Tibial nerve (tissue), 4 donors: ENCODE data around the gene MRFAP1.

ENCODE experiments used
- EP300 ChIP-seq, 2 donors: sonication (generic); formaldehyde crosslinking; IDR thresholded peaks; one replicate each; pipeline ENCODE4 v1.6.1; 2017; ENCODE audit warnings: antibody characterized with exemption in 2 of 2, mild to moderate bottlenecking in 1 of 2
- POLR2A ChIP-seq, 2 donors: fragments of 450-650 bp; IDR thresholded peaks; one replicate each; pipeline ENCODE4 v1.6.1; 2017; ENCODE audit warnings: antibody characterized with exemption in 2 of 2, mild to moderate bottlenecking in 2 of 2, moderate library complexity in 2 of 2
- TF ChIP-seq, protein P1 (sequence below), 5 experiments: fragments of 200-600 bp in 3 of 5; fragments of 450-650 bp in 2 of 5; sonication (generic) in 3 of 5; IDR thresholded peaks; one replicate each; pipeline ENCODE4 v1.5.1; 2016 to 2019; ENCODE audit warnings: antibody characterized with exemption in 5 of 5, mild to moderate bottlenecking in 3 of 5, moderate library complexity in 2 of 5

DNA sequence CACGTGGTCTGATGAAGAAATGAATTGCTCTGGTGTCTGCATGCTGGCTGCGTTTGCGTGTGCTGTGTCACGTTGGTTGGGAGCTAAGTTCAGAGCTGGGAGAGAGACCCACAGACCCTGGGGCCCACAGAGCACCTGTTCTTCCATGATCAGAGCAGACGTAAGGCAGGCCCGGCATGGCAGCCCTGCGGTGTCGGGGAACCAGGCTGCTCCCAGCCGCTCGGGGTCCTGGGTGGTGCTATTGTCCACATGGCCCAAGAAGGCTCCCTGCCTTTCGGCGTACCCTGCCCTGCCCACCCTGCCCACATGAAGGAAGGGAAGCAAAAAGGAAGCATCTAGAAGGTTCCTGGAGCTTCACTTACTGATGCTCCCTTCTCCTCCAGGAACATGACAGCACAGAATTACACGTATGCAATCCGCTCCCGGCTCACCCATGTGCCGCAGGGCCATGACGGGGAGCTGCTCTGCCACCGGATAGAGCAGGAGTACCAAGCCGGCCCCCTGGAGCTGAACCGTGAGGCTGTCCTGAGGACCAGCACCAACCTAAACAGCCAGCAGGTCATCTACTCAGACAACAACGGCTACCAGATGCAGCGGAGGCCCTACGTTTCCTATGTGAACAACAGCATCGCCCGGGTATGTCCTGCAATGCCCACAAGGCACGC, 30.9 kb upstream of the MRFAP1 start:
- no peak for TF ChIP-seq POLR2A (IDR thresholded peaks at IDR 0.05)
- TF ChIP-seq, protein P1, sequence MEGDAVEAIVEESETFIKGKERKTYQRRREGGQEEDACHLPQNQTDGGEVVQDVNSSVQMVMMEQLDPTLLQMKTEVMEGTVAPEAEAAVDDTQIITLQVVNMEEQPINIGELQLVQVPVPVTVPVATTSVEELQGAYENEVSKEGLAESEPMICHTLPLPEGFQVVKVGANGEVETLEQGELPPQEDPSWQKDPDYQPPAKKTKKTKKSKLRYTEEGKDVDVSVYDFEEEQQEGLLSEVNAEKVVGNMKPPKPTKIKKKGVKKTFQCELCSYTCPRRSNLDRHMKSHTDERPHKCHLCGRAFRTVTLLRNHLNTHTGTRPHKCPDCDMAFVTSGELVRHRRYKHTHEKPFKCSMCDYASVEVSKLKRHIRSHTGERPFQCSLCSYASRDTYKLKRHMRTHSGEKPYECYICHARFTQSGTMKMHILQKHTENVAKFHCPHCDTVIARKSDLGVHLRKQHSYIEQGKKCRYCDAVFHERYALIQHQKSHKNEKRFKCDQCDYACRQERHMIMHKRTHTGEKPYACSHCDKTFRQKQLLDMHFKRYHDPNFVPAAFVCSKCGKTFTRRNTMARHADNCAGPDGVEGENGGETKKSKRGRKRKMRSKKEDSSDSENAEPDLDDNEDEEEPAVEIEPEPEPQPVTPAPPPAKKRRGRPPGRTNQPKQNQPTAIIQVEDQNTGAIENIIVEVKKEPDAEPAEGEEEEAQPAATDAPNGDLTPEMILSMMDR (IDR thresholded peaks at IDR 0.05), result no peak
- TF ChIP-seq EP300 (IDR thresholded peaks at IDR 0.05), result no peak
